Activated CD4-positive, alpha-beta T cell treated with anti-CD3 and anti-CD28 coated beads, Interleukin-2, amount 50 U/mL, for 4 hours (primary cell): ENCODE data around the gene SEMA3E.

Experiments used
- DNase-seq, 2 experiments: peaks; one replicate each; pipeline ENCODE4 v3.0.0-alpha.2; 2020

The SEMA3E gene

DNA sequence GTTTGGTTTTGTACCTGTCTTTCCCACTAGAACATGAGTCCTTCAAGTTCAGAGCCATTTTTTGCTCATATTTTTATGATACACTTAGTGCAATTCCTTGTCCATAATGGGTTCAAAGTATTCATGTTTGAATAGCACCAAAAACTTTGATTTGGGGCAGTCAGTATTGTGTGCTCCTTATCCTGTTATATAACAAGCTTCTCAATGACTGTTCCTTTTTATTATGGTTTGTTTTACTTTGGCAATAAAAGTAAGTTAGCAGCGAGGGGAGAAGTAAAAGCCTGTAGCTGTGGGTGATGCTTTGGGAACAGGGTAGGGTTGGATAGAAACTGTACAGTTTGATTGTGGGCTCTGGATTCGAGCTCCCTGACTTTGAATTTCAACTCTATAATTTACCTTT lies 311.9 kb downstream of the SEMA3E start:
- DNase-seq = no peak

DNA sequence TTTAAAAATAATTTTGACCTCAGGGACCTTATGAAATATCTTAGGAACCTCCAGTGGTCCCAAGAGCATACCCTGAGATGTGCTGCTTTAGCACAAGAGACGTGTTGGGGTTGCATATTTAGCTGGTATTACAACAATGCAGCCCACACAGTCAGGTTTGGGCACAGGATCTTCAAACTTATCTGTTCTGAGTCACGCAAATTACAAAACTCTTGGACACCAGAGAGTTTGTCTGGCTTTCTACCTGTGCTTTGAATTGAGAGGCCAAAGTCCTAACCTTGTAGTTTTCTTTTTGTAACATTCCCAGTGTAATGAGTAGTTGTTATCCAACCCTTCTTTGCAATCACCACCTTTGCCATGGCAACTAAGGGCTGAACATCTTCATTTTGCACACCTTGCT lies 322.7 kb downstream of the SEMA3E start:
- no peak for DNase-seq

DNA sequence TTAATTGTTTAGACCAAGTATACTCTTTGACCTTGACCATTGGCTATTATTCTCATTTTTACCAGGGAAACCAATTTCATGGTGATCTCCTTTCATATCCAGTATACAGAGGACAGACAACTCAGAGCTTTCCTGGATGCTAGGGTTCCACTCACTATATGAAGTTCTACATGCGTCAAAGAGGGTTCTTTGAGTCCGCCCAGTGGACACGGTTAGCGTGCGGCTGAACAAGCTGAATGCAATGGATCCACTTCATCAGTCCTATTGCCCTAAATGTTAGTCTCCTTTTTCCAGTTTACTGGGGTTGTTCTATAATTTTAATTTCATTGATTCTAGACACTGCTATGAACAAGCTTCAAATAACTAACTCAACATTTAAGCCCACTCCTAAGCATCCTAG lies 323.9 kb downstream of the SEMA3E start:
- no peak for DNase-seq

DNA sequence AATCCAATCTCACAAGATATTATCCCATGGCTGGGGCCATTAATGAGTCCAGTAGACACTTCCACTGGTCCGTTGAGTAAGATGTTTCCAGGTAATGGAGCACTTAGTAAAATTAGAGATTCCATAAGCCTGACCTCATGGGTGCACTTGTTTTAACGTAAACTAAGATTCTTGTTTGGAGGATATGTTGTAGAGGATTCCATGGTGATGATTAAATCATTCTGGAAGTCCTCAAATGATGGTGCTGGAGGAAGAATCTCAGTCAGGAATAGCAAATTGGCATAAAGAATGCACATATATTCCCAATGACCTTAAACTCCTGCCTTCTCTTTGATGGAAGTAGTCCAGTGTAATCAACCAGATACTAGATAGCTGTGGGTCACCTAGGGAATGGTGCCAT lies 324.3 kb downstream of the SEMA3E start:
- no peak for DNase-seq

DNA sequence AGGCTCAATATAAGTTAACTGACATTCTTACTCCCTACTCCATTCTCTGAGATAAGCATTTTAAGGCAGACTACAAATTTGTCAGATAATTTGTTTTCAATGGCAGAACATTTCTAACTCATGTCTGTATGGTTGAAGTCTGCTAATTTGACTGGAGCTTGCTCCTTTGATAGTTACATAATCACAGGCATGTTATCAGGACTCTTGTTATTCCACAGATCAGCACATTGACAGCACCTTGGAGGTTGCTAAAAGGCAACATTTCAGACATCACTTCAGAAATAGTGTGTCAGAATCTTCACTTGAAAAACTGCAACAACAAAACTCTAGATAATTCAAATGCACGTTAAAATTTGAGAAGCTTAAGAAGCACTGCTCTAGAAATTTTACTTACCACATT lies 327.9 kb downstream of the SEMA3E start:
- no peak for DNase-seq

DNA sequence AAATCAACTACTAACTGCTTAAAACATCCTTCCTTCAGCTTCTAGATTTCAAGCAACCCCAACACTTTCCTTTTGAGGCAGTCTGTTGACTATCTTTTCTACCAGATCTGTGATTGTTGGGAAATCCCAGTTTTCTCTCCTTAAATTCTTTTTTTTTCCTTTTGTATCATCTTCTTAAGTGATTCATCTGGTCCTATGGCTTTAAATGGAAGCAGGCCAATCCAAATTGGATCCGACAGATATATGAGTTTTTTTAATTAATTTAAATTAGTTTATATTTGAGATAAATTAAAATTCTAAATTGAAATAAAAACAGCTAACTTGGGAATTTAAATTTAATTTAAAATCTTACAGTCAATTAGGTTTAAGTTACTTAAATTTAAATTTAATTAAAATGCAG lies 335.0 kb downstream of the SEMA3E start:
- no peak for DNase-seq
